Activated naive CD4-positive, alpha-beta T cell treated with anti-CD3 and anti-CD28 coated beads, Interleukin-2, amount 10 ng/mL, durations not matched to agents 7 days and 5 days (primary cell): ENCODE data around the gene TFAP2A.

Experiments
- CTCF ChIA-PET: fragments of 350-600 bp; sonication (Branson Sonifier 250); formaldehyde crosslinking; loops from one replicate; lab custom pipeline; 2021; ENCODE audit warnings: antibody characterized with exemption; lab: Charles Lee
- DNase-seq: peaks from one replicate; pipeline ENCODE4 v3.0.0-alpha.2; 2020
- H3K27ac Mint-ChIP-seq: one replicate; pipeline ENCODE4 v1.8.0; 2021; ENCODE audit warnings: mild to moderate bottlenecking, moderate library complexity, mixed read lengths
- H3K27me3 Mint-ChIP-seq: one replicate; pipeline ENCODE4 v1.8.0; 2021; ENCODE audit warnings: mild to moderate bottlenecking, mixed read lengths
- H3K36me3 Mint-ChIP-seq: one replicate; pipeline ENCODE4 v1.8.0; 2021; ENCODE audit warnings: mixed read lengths
- H3K4me1 Mint-ChIP-seq: one replicate; pipeline ENCODE4 v1.8.0; 2021; ENCODE audit warnings: mixed read lengths
- H3K4me3 Mint-ChIP-seq: one replicate; pipeline ENCODE4 v1.8.0; 2021; ENCODE audit warnings: mild to moderate bottlenecking, moderate library complexity, mixed read lengths
- H3K9me3 Mint-ChIP-seq: one replicate; pipeline ENCODE4 v1.8.0; 2021; ENCODE audit warnings: mixed read lengths

Gene TFAP2A

GRCh38 chr6:10404107-10404798 lies 10.6 kb downstream of the TFAP2A start:
- peaks cover 12% of the 10 kb centered on the region for H3K4me1 Mint-ChIP-seq
- H3K27ac Mint-ChIP-seq: peak overlapping the region; percentile 93
- H3K4me3 Mint-ChIP-seq: peak overlapping the region; percentile 74
- H3K36me3 Mint-ChIP-seq: peaks cover 12% of the 10 kb centered on the region
- CTCF ChIA-PET: no interaction called here
- H3K9me3 Mint-ChIP-seq: peaks cover 17% of the 10 kb centered on the region
- DNase-seq: peak; percentile 94
- H3K27me3 Mint-ChIP-seq: peaks cover 74% of the 10 kb centered on the region

GRCh38 chr6:10403385-10404106 lies 11.3 kb downstream of the TFAP2A start:
- peaks cover 12% of the 10 kb centered on the region for H3K4me1 Mint-ChIP-seq
- peaks cover 12% of the 10 kb centered on the region for H3K36me3 Mint-ChIP-seq
- CTCF ChIA-PET: no interaction called here
- DNase-seq: no peak
- H3K4me3 Mint-ChIP-seq: peak overlapping the region; percentile 72
- peaks cover 16% of the 10 kb centered on the region for H3K9me3 Mint-ChIP-seq
- peak overlapping the region; percentile 86 for H3K27ac Mint-ChIP-seq
- peaks cover 80% of the 10 kb centered on the region for H3K27me3 Mint-ChIP-seq

- Mint-ChIP-seq H3K4me1 (peaks cover 12% of the 10 kb centered on the region), H3K9me3 (peaks cover 16% of the 10 kb centered on the region), H3K27me3 (peaks cover 87% of the 10 kb centered on the region), H3K4me3 (peak overlapping the region; percentile 72), H3K27ac (no peak overlapping the region), H3K36me3 (peaks cover 10% of the 10 kb centered on the region)
- DNase-seq: no peak
- CTCF ChIA-PET: no interaction called here
These were observed 12.1 kb downstream of the TFAP2A start for GRCh38 chr6:10402648-10403311.

- CTCF ChIA-PET: interaction anchor here (0.9 kb wide), 1 partner anchor 21 kb away, joined by 3 read pairs; no protein-coding TSS in a partner anchor
- Mint-ChIP-seq H3K27ac (no peak overlapping the region), H3K9me3 (peaks cover 16% of the 10 kb centered on the region), H3K27me3 (peaks cover 86% of the 10 kb centered on the region), H3K36me3 (peaks cover 8% of the 10 kb centered on the region), H3K4me3 (no peak overlapping the region), H3K4me1 (peaks cover 12% of the 10 kb centered on the region)
- DNase-seq: no peak
These were observed 13.1 kb downstream of the TFAP2A start for GRCh38 chr6:10401632-10402223.

- Mint-ChIP-seq H3K36me3 (peaks cover 7% of the 10 kb centered on the region), H3K4me1 (peaks cover 12% of the 10 kb centered on the region), H3K27ac (no peak overlapping the region), H3K9me3 (peaks cover 15% of the 10 kb centered on the region), H3K4me3 (no peak overlapping the region), H3K27me3 (peaks cover 85% of the 10 kb centered on the region)
- DNase-seq: no peak
- CTCF ChIA-PET: no interaction called here
These were observed 13.8 kb downstream of the TFAP2A start for GRCh38 chr6:10401004-10401536.

- peaks cover 10% of the 10 kb centered on the region for H3K4me1 Mint-ChIP-seq
- peaks cover 7% of the 10 kb centered on the region for H3K36me3 Mint-ChIP-seq
- CTCF ChIA-PET: no interaction called here
- peaks cover 86% of the 10 kb centered on the region for H3K27me3 Mint-ChIP-seq
- no peak for DNase-seq
- no peak overlapping the region for H3K4me3 Mint-ChIP-seq
- no peak overlapping the region for H3K27ac Mint-ChIP-seq
- H3K9me3 Mint-ChIP-seq: peaks cover 11% of the 10 kb centered on the region
These were observed 14.5 kb downstream of the TFAP2A start for GRCh38 chr6:10400330-10400729.

- peaks cover 6% of the 10 kb centered on the region for H3K36me3 Mint-ChIP-seq
- CTCF ChIA-PET: no interaction called here
- no peak overlapping the region for H3K4me3 Mint-ChIP-seq
- H3K9me3 Mint-ChIP-seq: peaks cover 7% of the 10 kb centered on the region
- H3K27ac Mint-ChIP-seq: no peak overlapping the region
- H3K4me1 Mint-ChIP-seq: peaks cover 9% of the 10 kb centered on the region
- H3K27me3 Mint-ChIP-seq: peaks cover 83% of the 10 kb centered on the region
- no peak for DNase-seq
These were observed 15.4 kb downstream of the TFAP2A start for GRCh38 chr6:10399451-10399850.

GRCh38 chr6:10398446-10399218 lies 16.2 kb downstream of the TFAP2A start:
- peaks cover 6% of the 10 kb centered on the region for H3K4me1 Mint-ChIP-seq
- peaks cover 83% of the 10 kb centered on the region for H3K27me3 Mint-ChIP-seq
- H3K36me3 Mint-ChIP-seq: peaks cover 5% of the 10 kb centered on the region
- CTCF ChIA-PET: no interaction called here
- peaks cover 6% of the 10 kb centered on the region for H3K9me3 Mint-ChIP-seq
- no peak overlapping the region for H3K4me3 Mint-ChIP-seq
- no peak for DNase-seq
- H3K27ac Mint-ChIP-seq: no peak overlapping the region

GRCh38 chr6:10397756-10398445 lies 17.0 kb downstream of the TFAP2A start:
- Mint-ChIP-seq H3K4me3 (no peak overlapping the region), H3K4me1 (no peaks in the 10 kb centered on the region), H3K27ac (no peak overlapping the region), H3K9me3 (peaks cover 6% of the 10 kb centered on the region), H3K27me3 (peaks cover 85% of the 10 kb centered on the region), H3K36me3 (peaks cover 5% of the 10 kb centered on the region)
- CTCF ChIA-PET: no interaction called here
- DNase-seq: no peak

- CTCF ChIA-PET: no interaction called here
- Mint-ChIP-seq H3K27ac (no peak overlapping the region), H3K4me3 (no peak overlapping the region), H3K4me1 (no peaks in the 10 kb centered on the region), H3K9me3 (peaks cover 4% of the 10 kb centered on the region), H3K27me3 (peaks cover 85% of the 10 kb centered on the region), H3K36me3 (peaks cover 5% of the 10 kb centered on the region)
- no peak for DNase-seq
These were observed 18.1 kb downstream of the TFAP2A start for GRCh38 chr6:10396785-10397184.

GRCh38 chr6:10395704-10396546 lies 18.9 kb downstream of the TFAP2A start:
- CTCF ChIA-PET: no interaction called here
- no peaks in the 10 kb centered on the region for H3K9me3 Mint-ChIP-seq
- H3K4me1 Mint-ChIP-seq: no peaks in the 10 kb centered on the region
- H3K27ac Mint-ChIP-seq: no peak overlapping the region
- DNase-seq: no peak
- H3K27me3 Mint-ChIP-seq: peaks cover 88% of the 10 kb centered on the region
- H3K36me3 Mint-ChIP-seq: peaks cover 1% of the 10 kb centered on the region
- H3K4me3 Mint-ChIP-seq: no peak overlapping the region

GRCh38 chr6:10395171-10395703 lies 19.6 kb downstream of the TFAP2A start:
- Mint-ChIP-seq H3K36me3 (peaks cover 5% of the 10 kb centered on the region), H3K27me3 (peaks cover 88% of the 10 kb centered on the region), H3K4me3 (no peak overlapping the region), H3K9me3 (peaks cover 2% of the 10 kb centered on the region), H3K27ac (no peak overlapping the region), H3K4me1 (no peaks in the 10 kb centered on the region)
- no peak for DNase-seq
- CTCF ChIA-PET: no interaction called here
